Memory B cell (primary cell): ENCODE results near the gene JDP2.

ENCODE experiments used
- ATAC-seq: fragments of 150-1000 bp; cut with Tn5 transposase; 2 replicates; pipeline ENCODE4 v1.10.0; 2021; ENCODE audit warnings: low read depth, mild to moderate bottlenecking, moderate library complexity
- DNase-seq, 2 donors: peaks; one replicate each; pipeline ENCODE4 v3.0.0; 2022; ENCODE audit warnings: low spot score in 2 of 2
- H3K27ac Mint-ChIP-seq: one replicate; pipeline ENCODE4 v1.8.0; 2022; ENCODE audit warnings: mild to moderate bottlenecking, moderate library complexity, mixed read lengths
- H3K27me3 Mint-ChIP-seq: one replicate; pipeline ENCODE4 v1.8.0; 2022; ENCODE audit warnings: mixed read lengths
- H3K36me3 Mint-ChIP-seq: one replicate; pipeline ENCODE4 v1.8.0; 2022; ENCODE audit warnings: mild to moderate bottlenecking, mixed read lengths
- H3K4me1 Mint-ChIP-seq: one replicate; pipeline ENCODE4 v1.8.0; 2022; ENCODE audit warnings: mixed read lengths
- H3K4me3 Mint-ChIP-seq: one replicate; pipeline ENCODE4 v1.8.0; 2022; ENCODE audit warnings: mild to moderate bottlenecking, moderate library complexity, mixed read lengths
- H3K9me3 Mint-ChIP-seq: one replicate; pipeline ENCODE4 v1.8.0; 2022; ENCODE audit warnings: mixed read lengths

The JDP2 gene

DNA sequence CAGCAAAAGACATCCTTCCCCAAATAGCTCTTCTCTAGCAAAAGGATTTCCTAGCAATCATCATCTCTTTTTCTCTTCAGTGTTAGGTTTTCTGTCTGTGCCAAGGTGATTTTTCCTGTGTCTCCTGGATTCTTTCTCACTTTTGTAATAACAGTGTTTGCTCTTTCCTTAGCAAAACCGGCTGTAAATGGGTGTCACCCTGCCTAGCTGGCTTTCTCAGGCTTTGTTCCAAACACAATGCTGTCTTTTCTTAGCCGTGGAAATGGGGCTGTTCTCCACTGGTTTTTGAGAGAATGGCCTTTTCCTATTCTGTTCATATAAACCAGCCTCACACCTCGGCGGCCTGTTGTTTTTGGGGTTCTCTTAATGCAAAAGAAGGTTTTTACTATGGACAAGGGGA, 21.9 kb downstream of the JDP2 start:
- Mint-ChIP-seq H3K4me3 (no peak overlapping the region), H3K36me3 (peaks cover 20% of the 10 kb centered on the region), H3K27ac (no peak overlapping the region), H3K9me3 (no peaks in the 10 kb centered on the region), H3K4me1 (peaks cover 14% of the 10 kb centered on the region), H3K27me3 (no peaks in the 10 kb centered on the region)
- no peak for ATAC-seq
- DNase-seq = no peak

DNA sequence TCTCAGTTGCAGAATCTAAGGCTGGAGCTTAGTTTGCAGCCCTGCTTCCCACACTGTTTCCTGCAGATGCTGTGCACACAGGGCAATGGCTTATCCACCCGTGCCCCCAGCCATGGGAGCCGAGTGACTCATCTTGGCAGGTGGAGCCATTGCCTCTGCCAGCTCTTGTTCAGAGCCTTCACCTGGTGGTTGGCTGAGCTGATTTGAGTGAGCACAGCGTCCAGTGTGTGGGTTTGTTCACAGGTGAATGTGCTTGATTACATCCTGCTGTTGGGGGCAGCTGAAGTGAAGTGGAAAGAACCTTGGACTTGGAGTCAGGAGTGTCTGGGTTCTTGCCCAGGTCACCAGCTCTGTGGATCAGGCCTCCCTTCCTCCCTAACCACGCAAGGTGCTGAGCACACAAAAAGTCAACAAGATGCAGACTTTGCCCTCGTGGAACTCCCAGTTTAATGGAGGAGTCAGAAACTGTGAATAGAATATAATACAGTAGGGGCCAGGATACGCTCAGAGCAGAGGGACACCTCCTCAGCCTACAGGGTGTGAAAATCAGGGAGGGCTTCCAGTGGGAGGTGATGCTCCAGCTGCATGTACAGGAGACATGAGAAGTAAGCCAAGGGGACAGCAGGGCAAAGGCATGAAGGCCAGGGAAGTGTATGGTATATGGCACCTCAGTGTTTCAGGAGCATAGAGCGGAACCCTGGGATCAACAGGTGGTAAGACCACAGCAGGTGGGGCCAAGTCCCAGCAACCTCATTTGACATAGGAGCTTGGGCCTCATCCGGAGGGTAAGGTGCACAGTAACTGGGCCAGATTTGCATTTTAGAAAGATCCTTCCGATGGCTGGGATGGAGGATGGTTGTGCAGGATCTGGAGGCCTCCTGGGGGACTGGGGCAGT, 22.8 kb downstream of the JDP2 start:
- peaks cover 14% of the 10 kb centered on the region for H3K36me3 Mint-ChIP-seq
- H3K27ac Mint-ChIP-seq = no peak overlapping the region
- H3K4me1 Mint-ChIP-seq = peaks cover 14% of the 10 kb centered on the region
- no peaks in the 10 kb centered on the region for H3K27me3 Mint-ChIP-seq
- DNase-seq (no peak), ATAC-seq (no peak)
- H3K4me3 Mint-ChIP-seq = no peak overlapping the region
- H3K9me3 Mint-ChIP-seq = no peaks in the 10 kb centered on the region

DNA sequence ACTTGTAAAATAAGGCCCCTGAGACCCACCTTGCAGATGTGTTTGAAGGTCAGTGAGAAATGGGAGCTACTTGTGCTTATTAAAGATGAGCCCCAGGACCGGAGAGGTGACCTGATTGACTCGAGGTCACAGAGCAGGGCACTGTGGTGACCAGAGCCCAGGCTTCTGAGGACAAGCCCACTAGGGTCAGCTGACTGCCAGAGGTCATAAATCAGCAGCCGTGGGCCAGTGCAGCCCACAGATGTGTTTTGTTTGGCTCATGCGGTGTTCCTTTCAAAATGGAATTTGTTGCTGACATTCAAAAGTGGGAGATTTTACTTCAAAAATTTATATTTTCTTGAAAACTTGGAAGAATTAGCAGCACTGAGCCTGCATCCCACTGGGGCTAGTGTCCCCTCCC, 24.5 kb downstream of the JDP2 start:
- ATAC-seq (no peak), DNase-seq (no peak)
- Mint-ChIP-seq H3K9me3 (no peaks in the 10 kb centered on the region), H3K4me3 (no peak overlapping the region), H3K27ac (no peak overlapping the region), H3K4me1 (peaks cover 12% of the 10 kb centered on the region), H3K36me3 (peaks cover 18% of the 10 kb centered on the region), H3K27me3 (no peaks in the 10 kb centered on the region)

DNA sequence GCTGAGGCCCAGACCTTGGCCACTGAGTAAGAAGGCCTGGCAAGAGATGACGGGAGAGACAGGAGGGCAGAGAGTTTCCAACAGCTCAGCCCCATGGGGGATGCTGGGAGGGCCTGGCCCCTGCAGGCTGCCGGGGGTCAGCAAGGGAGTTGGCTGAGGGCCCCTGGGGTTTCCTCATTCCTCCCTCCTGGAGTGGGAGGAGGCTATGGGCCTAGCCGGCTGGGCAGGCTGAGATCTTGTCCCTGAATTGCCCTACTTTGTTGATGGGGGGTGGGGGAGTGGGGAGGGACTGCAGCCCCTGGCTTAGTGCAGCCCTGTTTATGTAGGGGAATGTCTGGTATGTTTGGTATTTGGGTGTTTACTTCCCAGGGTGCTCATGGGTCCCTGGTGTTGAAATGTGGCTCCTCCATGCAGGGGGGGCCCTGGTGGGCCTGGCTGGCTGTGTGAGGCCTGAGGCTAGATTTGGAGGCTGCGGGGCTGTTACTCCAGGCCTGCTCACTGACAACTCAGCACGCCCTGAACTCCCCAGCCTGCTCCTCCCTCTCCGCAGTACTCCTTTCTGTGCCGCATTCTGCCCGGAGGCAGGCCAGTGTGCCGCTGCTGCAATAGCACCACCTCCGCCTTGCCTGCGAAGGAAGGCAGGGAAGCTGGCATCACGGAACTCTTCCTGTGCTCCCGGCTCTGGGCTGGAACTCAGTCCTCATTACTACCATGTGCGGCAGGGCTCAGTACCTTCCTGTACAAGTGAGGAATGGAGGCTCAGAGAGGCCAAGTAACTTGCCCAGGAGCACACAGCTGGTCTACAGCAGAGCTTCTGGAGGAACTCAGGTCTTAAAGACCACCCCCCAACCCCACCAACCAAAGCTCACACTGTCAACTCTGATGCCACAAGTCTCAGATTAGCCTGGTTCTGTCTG, 25.3 kb downstream of the JDP2 start:
- no peak for DNase-seq
- Mint-ChIP-seq H3K36me3 (peaks cover 18% of the 10 kb centered on the region), H3K27ac (peak overlapping the region; percentile 50), H3K9me3 (no peaks in the 10 kb centered on the region), H3K27me3 (no peaks in the 10 kb centered on the region), H3K4me1 (peaks cover 12% of the 10 kb centered on the region), H3K4me3 (no peak overlapping the region)
- no peak for ATAC-seq

DNA sequence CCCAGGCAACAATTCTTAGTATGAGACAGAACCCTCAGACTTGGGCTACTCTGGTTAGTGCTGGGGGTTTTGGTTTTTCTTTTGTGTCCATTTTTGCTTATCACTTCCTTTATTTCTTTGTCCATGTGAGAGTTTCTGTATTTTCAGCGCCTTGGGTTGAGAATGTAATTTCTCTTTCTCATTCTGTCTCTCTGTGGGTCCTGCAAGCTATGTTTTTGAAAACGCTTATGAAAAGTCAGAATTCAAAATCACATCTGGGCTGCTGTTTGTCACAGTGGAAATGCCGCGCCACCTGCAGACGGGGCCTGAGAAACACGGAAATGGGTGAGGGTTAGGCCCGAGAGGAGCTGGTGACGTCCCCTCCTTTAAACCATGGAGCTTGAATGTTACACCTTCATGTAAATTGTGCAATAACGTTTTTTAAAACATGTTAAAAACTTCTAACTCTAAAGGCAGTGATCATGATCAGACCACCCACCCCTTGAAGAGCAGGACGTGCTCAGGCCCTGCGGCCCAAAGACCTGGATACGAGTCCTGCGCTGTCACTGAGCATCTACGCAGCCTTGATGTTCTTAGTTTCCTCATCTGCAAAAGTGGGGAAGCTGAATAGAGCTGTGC, 26.1 kb downstream of the JDP2 start:
- Mint-ChIP-seq H3K36me3 (peaks cover 13% of the 10 kb centered on the region), H3K27ac (peak overlapping the region; percentile 50), H3K9me3 (no peaks in the 10 kb centered on the region), H3K27me3 (no peaks in the 10 kb centered on the region), H3K4me1 (peaks cover 16% of the 10 kb centered on the region), H3K4me3 (no peak overlapping the region)
- DNase-seq (no peak), ATAC-seq (peak; percentile 49)

DNA sequence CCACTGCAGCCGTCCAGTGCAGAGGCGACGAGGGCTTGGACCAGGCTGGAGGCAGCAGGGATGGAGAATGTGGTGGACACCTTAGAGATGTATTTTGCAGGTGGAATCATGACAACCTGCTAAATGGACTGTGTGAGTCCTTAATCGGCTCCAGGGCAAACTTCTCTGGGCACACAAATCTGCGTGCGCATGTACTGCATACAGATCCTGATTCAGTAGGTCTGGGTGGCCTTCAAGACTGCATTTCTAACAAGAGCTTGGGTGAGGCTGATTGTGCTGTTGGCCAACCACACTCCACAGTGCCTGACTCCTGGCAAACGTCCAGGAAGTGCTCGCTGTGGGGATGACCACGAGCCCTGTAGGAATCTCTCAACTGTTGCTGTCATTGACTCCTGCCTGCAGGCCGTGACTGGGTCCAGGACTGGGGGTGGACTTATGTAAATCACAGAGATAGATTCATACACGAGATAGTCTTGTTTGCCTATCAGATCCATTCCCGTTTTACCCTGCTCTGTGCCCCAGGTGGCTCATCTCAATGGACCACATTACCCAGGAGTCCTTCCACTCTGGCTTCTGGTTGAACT, 27.2 kb downstream of the JDP2 start:
- Mint-ChIP-seq H3K4me3 (no peak overlapping the region), H3K36me3 (peaks cover 13% of the 10 kb centered on the region), H3K27me3 (no peaks in the 10 kb centered on the region), H3K27ac (no peak overlapping the region), H3K9me3 (no peaks in the 10 kb centered on the region), H3K4me1 (peaks cover 17% of the 10 kb centered on the region)
- DNase-seq (no peak), ATAC-seq (no peak)

DNA sequence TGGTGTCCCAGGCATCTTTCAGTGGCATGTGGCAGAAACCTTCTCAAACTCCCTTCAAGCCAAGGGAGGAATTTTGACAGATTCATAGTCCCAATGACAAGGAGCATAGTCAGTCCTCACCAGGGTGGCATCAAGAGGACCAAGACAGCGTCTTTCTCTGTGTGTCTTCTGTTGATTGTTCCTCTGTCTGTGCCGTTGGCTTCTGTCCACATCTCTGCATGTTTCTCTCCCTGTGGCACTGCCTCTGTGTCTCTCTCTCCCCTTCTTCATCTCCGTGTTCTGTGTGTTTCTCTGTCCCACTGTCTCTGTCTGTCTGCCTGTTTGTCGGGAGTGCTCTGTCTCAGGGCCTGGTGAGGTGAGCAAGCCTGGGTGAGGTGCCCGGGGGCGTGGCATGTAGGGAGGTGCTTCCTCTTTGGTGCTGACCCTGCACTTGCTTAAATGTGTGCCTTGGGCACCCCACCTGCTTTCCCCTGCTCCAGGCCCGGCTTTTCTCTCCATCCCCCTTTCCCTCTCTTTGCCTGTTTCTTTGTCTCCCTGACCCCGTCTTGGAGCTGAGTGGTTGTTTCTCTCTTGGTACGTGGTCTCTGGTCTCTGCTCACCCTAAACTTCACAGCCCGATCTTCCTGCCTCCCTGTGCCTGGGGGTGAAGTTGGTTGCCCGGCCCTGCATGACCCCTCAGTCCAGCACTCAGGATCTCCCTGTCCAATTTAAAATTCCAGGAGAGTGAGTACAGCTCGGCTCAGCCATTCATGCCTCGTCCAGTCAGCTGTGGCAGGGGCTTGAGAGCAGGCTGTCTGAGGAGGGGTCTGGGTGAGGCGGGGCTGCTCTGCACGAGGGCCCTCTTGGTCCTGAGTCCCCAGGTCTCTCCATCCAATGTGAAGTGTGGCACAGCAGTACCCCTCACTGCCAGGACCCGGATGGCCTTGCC, 28.5 kb downstream of the JDP2 start:
- Mint-ChIP-seq H3K36me3 (peaks cover 7% of the 10 kb centered on the region), H3K4me3 (no peak overlapping the region), H3K27me3 (no peaks in the 10 kb centered on the region), H3K27ac (peak overlapping the region; percentile 14), H3K4me1 (peaks cover 17% of the 10 kb centered on the region), H3K9me3 (no peaks in the 10 kb centered on the region)
- no peak for DNase-seq
- no peak for ATAC-seq

DNA sequence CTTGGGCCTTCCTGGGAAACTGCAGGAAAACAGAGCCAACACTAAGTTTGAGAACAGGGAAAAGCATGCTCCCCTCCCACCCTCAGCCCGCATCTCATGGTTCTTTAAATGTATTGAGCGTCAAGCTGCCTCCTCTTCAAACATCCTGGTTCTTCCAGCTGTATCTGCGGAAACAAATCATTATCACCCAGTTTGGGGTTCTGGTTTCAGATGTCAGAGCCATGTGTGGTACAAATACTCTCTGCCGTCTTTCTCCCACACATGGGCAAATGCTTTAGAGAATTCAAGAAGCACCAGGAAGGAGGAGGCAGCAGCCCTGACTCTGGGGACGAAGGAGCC, 29.1 kb downstream of the JDP2 start:
- H3K27ac Mint-ChIP-seq = no peak overlapping the region
- H3K36me3 Mint-ChIP-seq = peaks cover 9% of the 10 kb centered on the region
- no peak for ATAC-seq
- H3K4me1 Mint-ChIP-seq = peaks cover 17% of the 10 kb centered on the region
- no peaks in the 10 kb centered on the region for H3K27me3 Mint-ChIP-seq
- no peak overlapping the region for H3K4me3 Mint-ChIP-seq
- DNase-seq = no peak
- H3K9me3 Mint-ChIP-seq = no peaks in the 10 kb centered on the region

DNA sequence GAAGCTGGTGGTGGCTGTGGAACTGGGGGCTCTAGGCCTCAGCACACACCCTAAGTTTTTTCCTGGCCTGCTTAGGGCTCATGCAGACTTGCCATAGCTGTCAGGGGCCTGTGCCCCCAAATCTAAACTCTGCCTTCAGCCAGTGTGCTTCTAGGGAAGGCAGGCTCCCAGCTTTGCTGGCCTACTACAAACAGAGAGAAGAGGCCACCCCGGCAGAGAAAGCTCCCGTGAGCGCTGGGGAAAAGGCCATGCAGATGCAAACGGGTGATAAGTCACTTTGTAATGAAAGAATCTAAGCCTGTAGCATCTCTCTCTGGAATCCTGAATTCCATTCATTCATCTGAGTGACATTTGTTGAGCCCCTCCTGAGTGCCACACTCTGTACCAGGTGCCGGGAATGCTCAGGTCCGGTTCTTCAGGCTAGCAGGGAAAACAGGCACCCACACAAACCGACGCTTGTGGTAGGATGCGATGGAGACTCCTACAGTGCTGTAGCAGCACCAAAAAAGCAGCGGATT, 29.9 kb downstream of the JDP2 start:
- ATAC-seq (no peak), DNase-seq (no peak)
- Mint-ChIP-seq H3K9me3 (no peaks in the 10 kb centered on the region), H3K27ac (no peak overlapping the region), H3K4me3 (no peak overlapping the region), H3K27me3 (no peaks in the 10 kb centered on the region), H3K36me3 (peaks cover 12% of the 10 kb centered on the region), H3K4me1 (peaks cover 17% of the 10 kb centered on the region)

DNA sequence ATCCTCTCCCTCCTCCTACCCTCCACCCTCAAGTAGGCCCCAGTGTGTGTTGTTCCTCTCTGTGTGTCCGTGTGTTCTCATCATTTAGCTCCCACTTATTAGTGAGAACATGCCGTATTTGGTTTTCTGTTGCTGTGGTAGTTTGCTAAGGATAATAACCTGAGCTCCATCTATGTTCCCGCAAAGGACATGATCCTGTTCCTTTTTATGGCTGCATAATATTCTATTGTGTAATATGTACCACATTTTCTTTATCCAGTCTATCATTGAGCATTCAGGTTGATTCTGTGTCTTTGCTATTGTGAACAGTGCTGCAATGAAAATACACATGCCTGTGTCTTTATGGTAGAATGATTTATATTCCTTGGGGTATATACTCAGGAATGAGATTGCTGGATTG, 30.5 kb downstream of the JDP2 start:
- H3K4me1 Mint-ChIP-seq = peaks cover 19% of the 10 kb centered on the region
- DNase-seq (no peak), ATAC-seq (no peak)
- H3K27ac Mint-ChIP-seq = no peak overlapping the region
- no peaks in the 10 kb centered on the region for H3K9me3 Mint-ChIP-seq
- peaks cover 14% of the 10 kb centered on the region for H3K36me3 Mint-ChIP-seq
- H3K4me3 Mint-ChIP-seq = no peak overlapping the region
- H3K27me3 Mint-ChIP-seq = no peaks in the 10 kb centered on the region

DNA sequence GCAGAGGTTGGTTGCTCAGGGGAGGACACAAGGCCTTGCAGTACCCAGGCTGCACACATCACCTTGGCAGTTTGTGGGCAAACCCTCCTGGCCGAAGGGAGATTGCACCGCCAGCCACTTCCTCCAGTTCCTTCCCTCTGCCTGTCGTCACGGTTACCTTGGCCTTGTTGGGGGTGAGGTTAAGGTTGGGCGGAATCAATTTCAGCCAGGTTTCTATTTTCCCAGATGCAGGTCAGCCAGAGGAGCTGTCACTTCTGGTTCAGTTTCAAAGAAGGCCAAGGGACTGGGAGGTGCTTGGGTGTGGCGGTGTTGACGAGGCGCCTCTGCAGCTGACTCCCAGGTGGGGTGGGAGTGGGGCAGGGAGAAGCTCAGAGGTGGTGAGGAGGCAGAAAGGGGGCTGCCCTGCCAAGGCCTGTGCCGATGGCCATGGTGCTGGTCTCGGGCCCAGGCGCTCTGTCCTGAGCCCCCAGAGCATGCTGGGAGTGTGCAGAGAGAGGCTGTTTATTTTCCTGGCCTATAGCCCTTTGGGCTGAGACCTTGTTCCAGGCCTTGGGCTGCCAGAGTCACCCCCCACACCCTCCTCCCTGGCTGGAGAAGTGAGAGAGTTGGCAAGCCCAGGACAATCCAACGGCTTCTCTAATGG, 31.4 kb downstream of the JDP2 start:
- peaks cover 16% of the 10 kb centered on the region for H3K36me3 Mint-ChIP-seq
- peaks cover 17% of the 10 kb centered on the region for H3K4me1 Mint-ChIP-seq
- H3K27me3 Mint-ChIP-seq = no peaks in the 10 kb centered on the region
- ATAC-seq (no peak), DNase-seq (no peak)
- H3K9me3 Mint-ChIP-seq = no peaks in the 10 kb centered on the region
- peak overlapping the region; percentile 21 for H3K27ac Mint-ChIP-seq
- H3K4me3 Mint-ChIP-seq = no peak overlapping the region

DNA sequence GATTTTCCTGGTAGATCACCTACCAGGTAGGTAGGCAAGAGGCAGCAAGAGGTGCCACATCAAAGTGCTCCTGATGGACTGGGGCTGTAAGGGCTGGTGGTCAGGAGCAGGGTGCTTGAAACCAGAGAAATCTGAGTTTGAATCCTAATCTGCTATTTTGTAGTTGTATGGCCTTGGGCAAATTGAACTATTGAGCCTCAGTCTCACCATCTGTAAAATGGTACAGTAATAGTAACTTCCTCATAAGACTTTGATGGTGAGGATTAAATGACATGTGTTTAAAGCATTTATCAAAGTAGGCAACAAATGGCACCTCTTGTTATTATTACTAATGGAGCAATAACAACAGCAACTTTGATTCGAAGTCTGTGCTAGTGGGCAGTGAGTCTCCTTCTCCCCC, 32.0 kb downstream of the JDP2 start:
- DNase-seq (no peak), ATAC-seq (no peak)
- no peak overlapping the region for H3K4me3 Mint-ChIP-seq
- H3K4me1 Mint-ChIP-seq = peaks cover 17% of the 10 kb centered on the region
- H3K27me3 Mint-ChIP-seq = no peaks in the 10 kb centered on the region
- peaks cover 16% of the 10 kb centered on the region for H3K36me3 Mint-ChIP-seq
- H3K9me3 Mint-ChIP-seq = no peaks in the 10 kb centered on the region
- H3K27ac Mint-ChIP-seq = no peak overlapping the region
